A673 (cell line): ENCODE measurements around the gene CA4.

Experiments
- CTCF ChIP-seq: fragments of 300-800, 200-600 bp; sonication (generic); conservative IDR thresholded peaks from 2 replicates; pipeline ENCODE4 v1.5.1; 2017; ENCODE audit warnings: low read depth, mild to moderate bottlenecking, antibody characterized with exemption, low read length, moderate library complexity, mixed read lengths
- EZH2 ChIP-seq: fragments of 200-600 bp; sonication (generic); IDR thresholded peaks from 2 replicates; pipeline ENCODE4 v1.6.1; 2017; ENCODE audit warnings: borderline replicate concordance, low read depth, mild to moderate bottlenecking, mixed read lengths, antibody characterized with exemption, low read length; ENCODE audit not compliant: poor library complexity, severe bottlenecking

GRCh38 chr17:60171753-60172079 is 21.9 kb downstream of the CA4 start:
- TF ChIP-seq CTCF (no peak), EZH2 (no peak)
